Neuronal stem cell (in vitro differentiated cells): ENCODE results near the gene OPN3.

Experiments
- DNase-seq: peaks from one replicate; pipeline ENCODE4 v3.0.0-alpha.2; 2013; ENCODE audit warnings: low spot score
- H2AFZ ChIP-seq: one replicate; pipeline ENCODE4 v1.6.1; 2013; ENCODE audit warnings: mild to moderate bottlenecking, low read length, inconsistent platforms
- H2AK5ac ChIP-seq: 2 replicates; pipeline ENCODE4 v1.6.1; 2013; ENCODE audit warnings: low read depth, mild to moderate bottlenecking, inconsistent platforms, low read length, moderate library complexity, mixed read lengths
- H2BK120ac ChIP-seq: 2 replicates; pipeline ENCODE4 v1.6.1; 2013; ENCODE audit warnings: low read depth, mild to moderate bottlenecking, inconsistent platforms, low read length, moderate library complexity, mixed read lengths
- H2BK12ac ChIP-seq: one replicate; pipeline ENCODE4 v1.6.1; 2013; ENCODE audit warnings: low read length, inconsistent platforms
- H2BK15ac ChIP-seq: 2 replicates; pipeline ENCODE4 v1.6.1; 2013; ENCODE audit warnings: mild to moderate bottlenecking, low read length, inconsistent platforms, mixed read lengths
- H2BK5ac ChIP-seq: one replicate; pipeline ENCODE4 v1.6.1; 2013; ENCODE audit warnings: inconsistent platforms, mild to moderate bottlenecking, low read length, moderate library complexity
- H3K14ac ChIP-seq: one replicate; pipeline ENCODE4 v1.6.1; 2013; ENCODE audit warnings: low read length, inconsistent platforms
- H3K18ac ChIP-seq: 2 replicates; pipeline ENCODE4 v1.6.1; 2013; ENCODE audit warnings: low read length, inconsistent platforms
- H3K23ac ChIP-seq: 2 replicates; pipeline ENCODE4 v1.6.1; 2013; ENCODE audit warnings: low read depth, mild to moderate bottlenecking, mixed read lengths, low read length, inconsistent platforms; ENCODE audit not compliant: poor library complexity
- H3K27ac ChIP-seq: replicated peaks from 3 replicates; pipeline ENCODE4 v1.5.1; 2013; ENCODE audit warnings: low read length, inconsistent platforms
- H3K27me3 ChIP-seq, 3 experiments: 2 replicates each; pipeline ENCODE4 v1.6.1; 2013; ENCODE audit warnings: low read length in 3 of 3, mild to moderate bottlenecking in 2 of 3, inconsistent platforms in 1 of 3, low read depth in 1 of 3, mixed read lengths in 1 of 3, moderate library complexity in 1 of 3; ENCODE audit not compliant: control insufficient read depth in 3 of 3, insufficient read depth in 3 of 3
- H3K36me3 ChIP-seq, 2 donors: replicated peaks in 1 of 2; 2 replicates each; pipeline ENCODE4 v1.6.1; 2013; ENCODE audit warnings: low read length in 2 of 2; ENCODE audit not compliant: control insufficient read depth in 2 of 2, insufficient read depth in 2 of 2
- H3K4ac ChIP-seq: 2 replicates; pipeline ENCODE4 v1.6.1; 2013; ENCODE audit warnings: inconsistent platforms, mild to moderate bottlenecking, low read length, moderate library complexity
- H3K4me1 ChIP-seq, 2 donors: 1 replicate in 1 of 2; 2 replicates in 1 of 2; pipeline ENCODE4 v1.6.1; 2013; ENCODE audit warnings: low read length in 2 of 2, low read depth in 1 of 2; ENCODE audit not compliant: control insufficient read depth in 2 of 2, insufficient read depth in 1 of 2
- H3K4me2 ChIP-seq: one replicate; pipeline ENCODE4 v1.6.1; 2013; ENCODE audit warnings: mild to moderate bottlenecking, low read length, inconsistent platforms; ENCODE audit not compliant: insufficient read depth, poor library complexity, severe bottlenecking
- H3K4me3 ChIP-seq, 2 donors: 2 replicates each; pipeline ENCODE4 v1.5.1; 2013; ENCODE audit warnings: low read length in 2 of 2, mild to moderate bottlenecking in 2 of 2, inconsistent platforms in 1 of 2, moderate library complexity in 1 of 2
- H3K79me1 ChIP-seq: one replicate; pipeline ENCODE4 v1.6.1; 2013; ENCODE audit warnings: low read depth, mild to moderate bottlenecking, inconsistent platforms, low read length, moderate library complexity
- H3K9ac ChIP-seq: one replicate; pipeline ENCODE4 v1.6.1; 2013; ENCODE audit warnings: mild to moderate bottlenecking, low read depth, low read length, inconsistent platforms; ENCODE audit not compliant: poor library complexity
- H3K9me3 ChIP-seq, 2 donors: replicated peaks in 1 of 2; 2 replicates each; pipeline versions ENCODE3 to v1.6.1; 2013; ENCODE audit warnings: low read length in 2 of 2, mild to moderate bottlenecking in 2 of 2, inconsistent platforms in 1 of 2, low read depth in 1 of 2, mixed read lengths in 1 of 2, moderate library complexity in 1 of 2; ENCODE audit not compliant: control insufficient read depth in 2 of 2, insufficient read depth in 1 of 2
- H4K8ac ChIP-seq: one replicate; pipeline ENCODE4 v1.6.1; 2013; ENCODE audit warnings: low read depth, mild to moderate bottlenecking, inconsistent platforms, low read length, moderate library complexity
- H4K91ac ChIP-seq: one replicate; pipeline ENCODE4 v1.6.1; 2013; ENCODE audit warnings: low read length, low read depth, mild to moderate bottlenecking, inconsistent platforms; ENCODE audit not compliant: poor library complexity
- WGBS, 2 donors: extraction: QIAGEN DNeasy Blood & Tissue Kit; methylation state at CpG; one replicate each; pipeline ENCODE4 v1.1.7; 2013; ENCODE audit warnings: missing lambda C conversion rate in 2 of 2, mixed read lengths in 1 of 2; ENCODE audit not compliant: insufficient read length in 2 of 2, insufficient replicate concordance in 1 of 2; ENCODE audit errors: extremely low coverage in 2 of 2; 5-methylcytosine and 5-hydroxymethylcytosine counted together

The OPN3 gene

GRCh38 chr1:241647658-241648057 is 7.5 kb upstream of the OPN3 start:
- H3K4me2 ChIP-seq, result no peak overlapping the region
- no peak overlapping the region for H4K91ac ChIP-seq
- H4K8ac ChIP-seq, result no peak overlapping the region
- H3K79me1 ChIP-seq, result no peaks in the 10 kb centered on the region
- H3K14ac ChIP-seq, result no peak overlapping the region
- H3K27me3 ChIP-seq, result no peaks in the 10 kb centered on the region
- H2BK12ac ChIP-seq, result no peak overlapping the region
- no peak overlapping the region for H3K9ac ChIP-seq
- no peak overlapping the region for H2BK120ac ChIP-seq
- no CpG with 5 or more reads among the region's 1 CpG for WGBS, 2 donors
- no peak overlapping the region for H3K18ac ChIP-seq
- no peaks in the 10 kb centered on the region for H3K36me3 ChIP-seq
- no peak overlapping the region for H2AK5ac ChIP-seq
- no peaks in the 10 kb centered on the region for H3K4me1 ChIP-seq
- no peak overlapping the region for H2BK5ac ChIP-seq
- no peak overlapping the region for H3K4me3 ChIP-seq
- no peak overlapping the region for H3K23ac ChIP-seq
- DNase-seq, result no peak
- no peak overlapping the region for H3K27ac ChIP-seq
- no peak overlapping the region for H2AFZ ChIP-seq
- no peak overlapping the region for H2BK15ac ChIP-seq
- H3K9me3 ChIP-seq, result no peaks in the 10 kb centered on the region
- no peak overlapping the region for H3K4ac ChIP-seq

- DNase-seq, result no peak
- Histone ChIP-seq H2BK15ac (no peak overlapping the region), H3K9me3 (peaks cover 0 to 3% of the 10 kb centered on the region in 2 donors), H3K4ac (no peak overlapping the region), H4K91ac (no peak overlapping the region), H3K9ac (no peak overlapping the region), H3K18ac (no peak overlapping the region), H3K27me3 (no peaks in the 10 kb centered on the region), H3K79me1 (no peaks in the 10 kb centered on the region), H3K4me1 (no peaks in the 10 kb centered on the region), H3K23ac (no peak overlapping the region), H2BK5ac (no peak overlapping the region), H4K8ac (no peak overlapping the region), H2BK12ac (no peak overlapping the region), H3K27ac (no peak overlapping the region), H2AK5ac (no peak overlapping the region), H3K4me2 (no peak overlapping the region), H2AFZ (no peak overlapping the region), H2BK120ac (no peak overlapping the region), H3K4me3 (no peak overlapping the region), H3K36me3 (no peaks in the 10 kb centered on the region), H3K14ac (no peak overlapping the region)
- no CpG with 5 or more reads among the region's 7 CpGs for WGBS, 2 donors
Observed at GRCh38 chr1:241646201-241646600, 6.0 kb upstream of the OPN3 start.

GRCh38 chr1:241645199-241645598 is 5.0 kb upstream of the OPN3 start:
- DNase-seq, result no peak
- Histone ChIP-seq H2BK120ac (no peak overlapping the region), H3K18ac (no peak overlapping the region), H3K4me2 (no peak overlapping the region), H3K27ac (no peak overlapping the region), H3K79me1 (no peaks in the 10 kb centered on the region), H3K27me3 (no peaks in the 10 kb centered on the region), H2AK5ac (no peak overlapping the region), H3K4me3 (no peak overlapping the region), H2BK5ac (no peak overlapping the region), H3K4ac (no peak overlapping the region), H3K9ac (no peak overlapping the region), H3K23ac (no peak overlapping the region), H2BK12ac (no peak overlapping the region), H4K91ac (no peak overlapping the region), H2AFZ (no peak overlapping the region), H3K4me1 (peaks cover 0 to 2% of the 10 kb centered on the region in 2 donors), H3K36me3 (no peaks in the 10 kb centered on the region), H4K8ac (no peak overlapping the region), H3K9me3 (peaks cover 0 to 3% of the 10 kb centered on the region in 2 donors), H2BK15ac (no peak overlapping the region), H3K14ac (no peak overlapping the region)
- WGBS, 2 donors, result no CpG with 5 or more reads among the region's 4 CpGs

GRCh38 chr1:241644259-241644658 is 4.1 kb upstream of the OPN3 start:
- H3K23ac ChIP-seq, result no peak overlapping the region
- H3K18ac ChIP-seq, result no peak overlapping the region
- no peak overlapping the region for H3K4me2 ChIP-seq
- H4K91ac ChIP-seq, result no peak overlapping the region
- H3K4ac ChIP-seq, result no peak overlapping the region
- H3K9ac ChIP-seq, result no peak overlapping the region
- H2BK15ac ChIP-seq, result no peak overlapping the region
- no peak overlapping the region for H3K14ac ChIP-seq
- H3K9me3 ChIP-seq, result peaks cover 0 to 3% of the 10 kb centered on the region in 2 donors
- H3K27me3 ChIP-seq, result no peaks in the 10 kb centered on the region
- DNase-seq, result no peak
- no peak overlapping the region for H2BK120ac ChIP-seq
- no peaks in the 10 kb centered on the region for H3K36me3 ChIP-seq
- H3K4me3 ChIP-seq, result no peak overlapping the region
- H3K4me1 ChIP-seq, result peaks cover 0 to 2% of the 10 kb centered on the region in 2 donors
- H2AK5ac ChIP-seq, result no peak overlapping the region
- no peak overlapping the region for H2BK5ac ChIP-seq
- no peak overlapping the region for H3K27ac ChIP-seq
- H2AFZ ChIP-seq, result no peak overlapping the region
- WGBS, 2 donors, result no CpG with 5 or more reads among the region's 2 CpGs
- H2BK12ac ChIP-seq, result no peak overlapping the region
- H4K8ac ChIP-seq, result no peak overlapping the region
- no peaks in the 10 kb centered on the region for H3K79me1 ChIP-seq
